C4-2B (cell line): ENCODE measurements around the gene NCOA6.
A peak's percentile ranks its signal among the peaks of the same experiment; 100 is the strongest.

Experiments used
- CTCF ChIP-seq: fragments of 450-650 bp; conservative IDR thresholded peaks from 2 replicates; pipeline ENCODE4 v1.5.1; 2017; ENCODE audit warnings: mild to moderate bottlenecking
- ZFX ChIP-seq: fragments of 450-650 bp; IDR thresholded peaks from 2 replicates; pipeline ENCODE4 v1.6.1; 2017

GRCh38 chr20:34709831-34710567 is 115.5 kb downstream of the NCOA6 start:
- TF ChIP-seq CTCF (peak; percentile 72), ZFX (0 out of 2 replicates have a peak, but pooled peaks have one; percentile 19)
